Mammary epithelial cell (primary cell): Measurements from ENCODE around the gene TIMM17B.
"Not testable (repeated sequence)": the region's sequence is repeated elsewhere in the genome, so short reads cannot be mapped to it uniquely, and the experiment has no call there.

Source experiments
- EZH2 ChIP-seq: IDR thresholded peaks from 2 replicates; pipeline ENCODE4 v1.6.1; 2012; ENCODE audit warnings: low read length, inconsistent platforms, borderline replicate concordance
- TF ChIP-seq, protein P1 (sequence below), 2 donors: IDR thresholded peaks in 1 of 2; conservative IDR thresholded peaks in 1 of 2; 2 replicates each; pipeline ENCODE4 v1.5.1; 2011 to 2012; ENCODE audit warnings: inconsistent platforms in 2 of 2, low read length in 2 of 2, mild to moderate bottlenecking in 2 of 2, control low read depth in 1 of 2, low read depth in 1 of 2; ENCODE audit not compliant: insufficient read depth in 1 of 2; ENCODE audit errors: extremely low read depth in 1 of 2

DNA sequence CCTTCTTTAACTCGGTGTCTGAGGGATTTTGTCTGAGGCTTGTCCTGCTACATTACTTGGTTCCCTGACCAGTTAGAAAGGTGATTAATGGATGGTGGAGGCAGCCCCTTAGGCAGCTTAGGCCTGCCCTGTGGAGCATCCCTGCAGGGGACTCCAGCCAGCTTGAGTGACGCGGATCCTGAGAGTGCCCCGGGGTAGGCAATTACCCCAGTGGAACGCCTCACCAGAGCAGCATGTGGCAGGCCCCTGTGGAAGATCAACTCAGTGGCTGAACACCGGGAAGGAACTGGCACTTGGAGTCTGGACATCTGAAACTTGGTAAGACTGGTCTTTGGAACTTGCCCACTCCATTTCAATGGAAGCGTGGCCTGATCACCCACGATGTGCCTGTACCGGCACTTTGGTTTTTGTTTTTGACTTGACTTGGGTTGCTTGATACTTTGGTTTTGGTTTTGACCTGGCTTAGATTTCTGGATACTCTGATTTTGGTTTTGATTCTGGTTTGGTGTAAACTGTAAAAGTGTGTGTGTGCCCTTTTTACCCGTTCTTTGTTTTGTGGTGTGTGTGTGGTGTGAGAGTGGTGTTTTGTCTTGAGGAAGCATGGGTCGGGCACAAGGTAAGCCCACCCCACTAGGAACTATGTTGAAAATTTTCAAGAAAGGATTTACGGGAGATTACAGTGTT is 43.3 kb downstream of the TIMM17B start:
- TF ChIP-seq, protein P1, sequence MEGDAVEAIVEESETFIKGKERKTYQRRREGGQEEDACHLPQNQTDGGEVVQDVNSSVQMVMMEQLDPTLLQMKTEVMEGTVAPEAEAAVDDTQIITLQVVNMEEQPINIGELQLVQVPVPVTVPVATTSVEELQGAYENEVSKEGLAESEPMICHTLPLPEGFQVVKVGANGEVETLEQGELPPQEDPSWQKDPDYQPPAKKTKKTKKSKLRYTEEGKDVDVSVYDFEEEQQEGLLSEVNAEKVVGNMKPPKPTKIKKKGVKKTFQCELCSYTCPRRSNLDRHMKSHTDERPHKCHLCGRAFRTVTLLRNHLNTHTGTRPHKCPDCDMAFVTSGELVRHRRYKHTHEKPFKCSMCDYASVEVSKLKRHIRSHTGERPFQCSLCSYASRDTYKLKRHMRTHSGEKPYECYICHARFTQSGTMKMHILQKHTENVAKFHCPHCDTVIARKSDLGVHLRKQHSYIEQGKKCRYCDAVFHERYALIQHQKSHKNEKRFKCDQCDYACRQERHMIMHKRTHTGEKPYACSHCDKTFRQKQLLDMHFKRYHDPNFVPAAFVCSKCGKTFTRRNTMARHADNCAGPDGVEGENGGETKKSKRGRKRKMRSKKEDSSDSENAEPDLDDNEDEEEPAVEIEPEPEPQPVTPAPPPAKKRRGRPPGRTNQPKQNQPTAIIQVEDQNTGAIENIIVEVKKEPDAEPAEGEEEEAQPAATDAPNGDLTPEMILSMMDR (conservative IDR thresholded peaks at IDR 0.05 in 1 of 2, IDR thresholded peaks at IDR 0.05 in 1 of 2; ENCODE audit: extremely low read depth in 1 of 2, insufficient read depth in 1 of 2, low read depth in 1 of 2, low read length in 2 of 2) = not testable (repeated sequence)
- not testable (repeated sequence) for TF ChIP-seq EZH2
